HG02870 (cell line): ENCODE results near the gene GHRH.

Experiments used
- ATAC-seq: cut with Tn5 transposase; IDR thresholded peaks from one replicate; pipeline ENCODE4 v1.9.1; 2021; ENCODE audit warnings: mild to moderate bottlenecking, moderate library complexity; ENCODE audit not compliant: unreplicated experiment

The GHRH gene

DNA sequence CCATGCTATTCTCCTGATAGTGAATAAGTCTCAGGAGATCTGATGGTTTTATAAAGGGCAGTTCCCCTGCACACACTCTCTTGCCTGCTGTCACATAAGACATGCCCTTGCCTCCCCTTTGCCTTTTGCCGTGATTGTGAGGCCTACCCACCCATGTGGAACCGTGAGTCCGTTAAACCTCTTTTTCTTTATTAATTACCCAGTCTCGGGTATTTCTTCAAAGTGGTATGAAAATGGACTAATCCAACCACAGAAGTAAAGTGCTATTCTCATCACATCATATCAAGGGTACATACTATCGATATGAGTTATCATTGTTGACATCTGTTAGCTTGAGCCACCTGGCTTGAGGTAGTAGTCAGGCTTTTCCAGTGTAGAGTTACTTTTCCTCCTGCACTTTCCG is 30.1 kb upstream of the GHRH start:
- ATAC-seq: peak; percentile 47

GRCh38 chr20:37290158-37290810 is 28.7 kb upstream of the GHRH start:
- no peak for ATAC-seq

DNA sequence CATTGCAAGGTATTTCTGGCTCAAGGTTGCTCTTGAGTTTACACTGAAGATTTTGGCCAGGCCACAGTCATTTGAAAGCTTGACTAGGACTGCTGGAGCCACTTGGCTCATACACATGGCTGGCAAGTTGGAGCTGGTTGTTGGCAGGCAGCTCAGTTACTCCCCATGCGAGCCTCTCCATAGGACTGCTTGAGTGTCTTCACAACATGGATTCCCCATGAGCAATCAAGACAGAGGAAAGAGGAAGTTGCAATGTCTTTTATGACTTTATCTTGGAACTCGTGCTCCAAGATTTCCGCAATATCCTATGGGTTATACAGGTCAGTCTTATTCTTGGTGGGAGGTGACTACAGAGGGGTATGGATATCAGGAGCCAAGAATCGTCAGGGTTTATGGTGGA is 26.5 kb upstream of the GHRH start:
- no peak for ATAC-seq

DNA sequence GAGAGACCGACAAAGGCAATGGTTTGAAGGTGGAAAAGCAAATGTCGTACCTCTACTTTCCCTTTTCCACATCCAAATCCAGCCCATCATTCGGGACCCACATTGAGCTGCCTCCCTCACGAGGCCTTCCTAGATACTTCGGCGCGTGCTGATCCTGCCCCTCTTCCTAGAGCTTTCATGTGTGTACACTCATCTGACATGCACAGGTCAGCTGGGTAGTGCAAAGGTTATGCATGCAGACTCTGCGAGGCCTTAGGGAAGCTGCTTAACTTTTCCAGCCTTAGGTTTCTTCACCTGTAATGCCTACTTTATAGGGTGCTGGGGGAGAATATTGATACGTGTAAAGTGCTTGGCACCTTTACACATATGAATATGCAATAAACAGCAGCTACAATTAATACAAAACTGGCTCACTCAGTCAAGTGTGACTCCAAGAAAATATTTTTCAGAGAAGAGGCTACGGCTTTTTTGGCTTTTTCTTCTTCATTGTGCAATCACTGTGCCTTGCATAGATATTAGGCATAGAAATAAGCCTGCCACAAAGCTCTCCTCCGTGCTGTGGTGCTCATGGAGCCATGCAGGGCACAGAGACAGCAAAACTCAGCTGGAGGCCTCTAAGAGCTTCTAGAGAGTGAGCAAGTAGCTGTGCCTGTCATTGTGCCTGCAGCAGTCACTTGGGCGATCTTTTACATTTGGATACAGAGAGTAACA is 24.2 kb upstream of the GHRH start:
- no peak for ATAC-seq

GRCh38 chr20:37284691-37285161 is 23.1 kb upstream of the GHRH start:
- ATAC-seq: no peak

GRCh38 chr20:37283530-37284195 is 22.0 kb upstream of the GHRH start:
- ATAC-seq: no peak

GRCh38 chr20:37282556-37282955 is 20.9 kb upstream of the GHRH start:
- ATAC-seq: no peak

DNA sequence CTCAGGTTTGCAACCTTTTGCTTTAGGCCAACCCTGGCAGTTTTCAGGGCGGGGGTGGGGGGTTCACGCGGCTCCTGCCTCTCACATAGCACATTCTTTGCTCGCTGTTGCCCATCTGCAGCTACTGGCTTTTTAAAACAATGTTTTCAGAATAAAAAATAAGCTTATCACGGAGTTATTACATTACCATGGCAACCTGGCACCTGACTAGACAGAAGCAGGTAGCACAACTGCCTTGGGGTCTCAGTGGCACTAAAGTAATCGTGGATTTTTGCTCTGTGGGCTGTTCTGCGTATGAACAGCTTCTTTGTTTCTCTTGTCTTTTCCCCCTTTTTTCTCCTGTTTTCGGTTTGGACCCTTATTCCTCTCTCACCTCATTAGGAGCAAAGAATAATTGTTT is 18.8 kb upstream of the GHRH start:
- no peak for ATAC-seq

DNA sequence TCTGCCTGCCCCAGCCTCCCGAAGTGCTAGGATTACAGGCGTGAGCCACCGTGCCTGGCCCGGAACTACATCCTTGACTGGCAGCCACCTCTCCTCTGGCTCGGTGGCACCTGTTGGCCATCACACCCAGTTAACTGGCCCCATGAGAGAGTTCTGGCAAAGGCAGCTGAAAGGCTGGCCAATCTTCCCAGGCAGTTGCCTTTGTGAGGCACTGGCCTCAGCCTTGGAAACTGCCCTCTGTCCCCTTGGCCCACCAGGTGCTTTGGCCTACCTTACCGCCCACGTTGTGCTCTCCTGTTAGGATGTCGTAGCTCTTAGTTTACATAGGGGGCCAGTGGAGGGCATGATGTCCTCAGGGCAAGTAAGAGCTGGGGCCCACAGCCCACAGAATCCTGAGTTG is 18.2 kb upstream of the GHRH start:
- no peak for ATAC-seq

GRCh38 chr20:37278966-37279590 is 17.5 kb upstream of the GHRH start:
- no peak for ATAC-seq

DNA sequence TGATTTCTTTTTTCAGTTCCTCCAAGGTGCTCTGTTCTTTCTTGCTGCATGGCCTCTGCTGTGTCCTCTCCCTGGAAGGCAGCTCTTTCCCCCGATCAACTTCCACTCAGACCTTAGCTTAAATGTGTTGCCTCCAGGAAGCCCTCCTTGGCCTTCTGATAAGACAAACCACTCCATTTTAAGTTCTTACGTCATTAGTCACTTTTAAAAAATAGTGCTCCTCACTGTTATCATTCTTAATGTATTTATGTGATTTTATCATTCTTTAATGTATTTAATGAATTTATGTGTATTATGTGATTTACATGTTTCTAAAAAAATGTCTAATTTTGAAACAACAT is 15.6 kb upstream of the GHRH start:
- no peak for ATAC-seq

DNA sequence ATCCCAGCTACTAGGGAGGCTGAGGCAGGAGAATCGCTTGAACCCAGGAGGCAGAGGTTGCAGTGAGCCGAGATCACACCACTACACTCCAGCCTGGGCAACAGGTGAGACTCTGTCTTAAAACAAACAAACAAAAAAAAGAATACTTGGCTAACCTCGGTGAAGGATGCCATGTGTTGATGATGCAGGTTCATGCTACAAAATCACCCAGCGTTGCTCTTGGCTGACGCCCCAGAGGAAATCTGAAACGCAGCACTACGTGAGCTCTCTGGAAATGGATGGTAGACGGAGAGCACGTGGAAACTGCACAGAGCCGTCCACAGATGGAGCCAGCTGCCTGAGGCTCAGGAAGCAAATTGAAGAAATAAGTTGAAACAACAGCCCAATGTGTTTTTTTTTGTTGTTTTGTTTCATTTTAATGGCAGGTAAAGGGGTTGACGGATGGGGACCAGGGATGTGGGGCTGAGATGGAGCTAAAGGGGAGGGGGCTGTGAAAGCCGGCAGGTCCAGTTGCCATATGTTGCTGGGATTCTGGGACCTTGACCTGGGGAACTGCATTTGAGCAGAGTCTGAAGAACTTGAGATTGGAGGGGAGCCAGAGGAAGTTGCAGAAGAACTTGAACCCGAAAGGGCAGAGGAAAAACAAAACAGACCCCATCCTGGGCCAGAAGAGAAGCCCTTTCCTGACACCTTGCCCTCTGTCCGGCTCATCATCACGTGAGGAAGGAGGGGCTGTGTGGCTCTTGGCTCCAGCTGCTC is 15.1 kb upstream of the GHRH start:
- peak; percentile 53 for ATAC-seq

DNA sequence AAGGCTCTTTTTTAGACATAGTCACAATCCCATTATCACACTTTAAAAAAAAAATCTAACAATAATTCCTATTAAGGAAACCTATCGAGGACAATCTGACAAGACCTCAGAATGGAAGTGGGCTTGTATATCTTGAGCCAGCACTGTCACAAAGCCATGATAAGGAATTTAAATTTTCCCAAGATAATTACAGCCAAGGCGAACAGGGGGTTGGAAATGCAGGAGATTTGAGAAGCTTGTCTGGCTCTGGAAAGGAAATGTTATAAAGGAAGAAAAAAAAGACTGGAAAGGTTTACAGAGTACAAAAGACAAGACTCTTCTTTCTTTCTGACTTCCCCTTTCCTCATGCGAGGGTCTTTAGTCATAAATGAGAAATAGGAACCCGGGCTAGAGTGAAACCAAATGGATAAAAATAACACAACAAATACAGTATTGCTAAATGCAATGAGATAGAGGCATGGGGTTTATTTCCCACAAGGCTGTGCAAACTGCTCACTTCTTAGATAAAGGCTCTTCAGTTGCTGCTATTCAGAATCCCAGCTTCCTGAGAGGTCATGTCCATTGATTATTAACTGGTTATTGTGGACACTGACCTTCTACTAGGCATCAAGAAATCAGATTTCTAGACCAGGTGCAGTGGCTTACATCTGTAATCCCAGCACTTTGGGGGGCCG is 13.4 kb upstream of the GHRH start:
- ATAC-seq: no peak

DNA sequence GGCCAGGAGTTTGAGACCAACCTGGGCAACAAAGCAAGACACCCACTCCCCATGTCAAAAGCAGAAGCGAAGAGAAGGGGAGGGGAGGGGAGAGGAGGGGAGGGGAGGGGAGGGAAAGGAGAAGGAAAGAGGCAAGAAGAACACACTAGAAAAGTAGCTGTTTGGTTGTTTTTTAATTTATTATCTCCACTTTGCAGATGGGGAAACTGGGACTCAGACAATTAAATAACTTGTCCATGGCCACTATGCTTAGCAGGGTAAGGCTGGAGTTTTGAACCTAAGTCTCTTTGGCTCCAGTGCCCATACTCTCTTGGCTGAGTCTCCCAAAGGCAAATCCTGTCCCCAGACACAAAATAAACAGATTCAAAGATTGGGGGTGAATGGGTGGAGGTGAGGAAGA is 12.4 kb upstream of the GHRH start:
- ATAC-seq: no peak

DNA sequence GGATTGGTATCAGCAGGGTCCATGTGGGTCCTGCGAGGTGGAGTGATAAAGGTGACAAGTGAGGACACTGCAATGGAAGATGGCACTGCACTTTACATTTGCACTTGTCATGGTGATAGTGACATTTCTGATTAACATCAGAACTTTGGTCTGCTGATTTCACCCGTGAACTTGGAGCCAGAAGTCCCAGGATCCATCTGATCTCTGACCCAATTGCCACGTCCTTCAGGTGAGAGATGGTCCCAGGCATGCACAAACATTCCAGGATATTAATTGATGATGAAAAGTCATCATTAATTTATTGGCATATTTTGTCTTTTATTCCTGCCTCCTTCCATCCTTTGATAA is 9.8 kb upstream of the GHRH start:
- ATAC-seq: no peak

- peak; percentile 57 for ATAC-seq
Observed at GRCh38 chr20:37270576-37271420, 9.2 kb upstream of the GHRH start.

DNA sequence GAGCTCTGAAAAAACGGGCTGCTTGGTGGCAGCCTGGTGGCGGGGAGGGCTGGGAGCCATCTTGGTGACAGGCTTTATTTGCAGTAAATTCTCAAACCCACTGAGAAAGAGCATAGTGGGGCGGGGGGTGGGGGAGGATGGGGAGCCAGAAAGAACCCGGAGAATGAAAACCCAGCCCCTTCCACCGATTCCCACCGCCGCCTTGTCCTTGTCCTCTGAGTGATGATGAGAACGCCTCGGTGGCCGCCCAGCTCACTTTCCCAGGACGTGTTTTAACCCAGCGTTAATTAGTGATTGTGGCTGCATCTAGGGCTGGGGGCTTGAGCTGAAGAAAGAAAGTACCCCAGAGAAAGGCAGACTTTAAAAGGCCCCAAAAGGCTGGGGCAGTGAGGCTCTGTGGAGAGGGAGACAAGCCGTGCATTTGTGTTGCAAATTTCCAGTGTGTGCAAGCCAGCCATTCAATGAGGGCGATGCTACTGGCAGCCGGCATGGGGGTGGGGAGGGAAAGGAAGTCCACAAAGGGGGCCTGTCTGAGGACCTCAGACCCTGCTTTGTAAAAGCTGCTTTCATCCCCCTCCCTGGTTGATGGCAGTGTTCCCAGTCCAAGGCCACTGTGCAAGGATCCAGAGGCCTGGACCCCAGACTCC is 6.2 kb upstream of the GHRH start:
- no peak for ATAC-seq

DNA sequence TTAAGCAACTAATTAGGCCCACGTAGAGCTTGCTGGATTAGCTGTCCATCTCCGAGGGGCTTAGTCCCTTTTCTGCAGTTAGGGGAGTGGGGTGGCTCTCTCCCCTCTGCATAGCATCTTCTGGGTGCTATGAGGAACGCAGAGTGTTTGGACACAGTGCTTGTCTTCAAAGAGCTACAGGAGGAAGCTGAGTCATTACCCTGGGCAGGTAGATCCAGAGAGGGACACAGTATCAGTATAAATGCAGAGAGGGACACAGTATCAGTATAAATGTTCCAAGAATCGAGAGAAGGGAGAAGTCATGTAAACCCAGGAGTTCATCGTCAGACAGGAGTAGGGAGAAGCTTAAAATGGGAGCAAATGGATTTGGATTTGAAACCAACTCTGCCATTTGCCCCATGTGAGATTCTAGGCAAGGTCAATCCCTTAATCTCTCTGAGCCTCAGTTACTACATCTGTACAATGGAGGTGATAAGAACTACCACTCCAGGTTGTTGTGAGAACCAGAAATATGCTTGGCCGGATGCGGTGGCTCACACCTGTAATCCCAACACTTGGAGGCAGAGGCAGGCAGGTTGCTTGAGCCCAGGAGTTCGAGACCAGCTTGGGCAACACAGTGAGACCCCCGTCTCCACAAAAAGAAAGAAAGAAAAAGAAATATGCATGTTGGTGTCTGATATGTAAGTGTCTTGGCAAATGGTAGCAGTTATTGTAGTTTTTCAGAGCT is 5.5 kb upstream of the GHRH start:
- ATAC-seq: no peak

GRCh38 chr20:37265152-37265551 is 3.5 kb upstream of the GHRH start:
- ATAC-seq: peak; percentile 53
